ENCODE data around the gene NTRK3.

Gene NTRK3

GRCh38 chr15:88120026-88120425, 136.5 kb downstream of the NTRK3 start:
- DNase-seq (ENCODE audit: low read depth): no peak

- no peak for DNase-seq (ENCODE audit: low read depth)
These were observed 137.8 kb downstream of the NTRK3 start for GRCh38 chr15:88118741-88119140.

GRCh38 chr15:88118035-88118434, 138.5 kb downstream of the NTRK3 start:
- DNase-seq (ENCODE audit: low read depth): no peak

GRCh38 chr15:88115486-88116152, 140.9 kb downstream of the NTRK3 start:
- DNase-seq (ENCODE audit: low read depth): no peak

- DNase-seq (ENCODE audit: low read depth): no peak
These were observed 142.8 kb downstream of the NTRK3 start for GRCh38 chr15:88113613-88114308.

- no peak for DNase-seq (ENCODE audit: low read depth)
These were observed 147.5 kb downstream of the NTRK3 start for GRCh38 chr15:88108991-88109390.

- DNase-seq (ENCODE audit: low read depth): no peak
These were observed 148.1 kb downstream of the NTRK3 start for GRCh38 chr15:88108477-88108876.

- no peak for DNase-seq (ENCODE audit: low read depth)
These were observed 150.5 kb downstream of the NTRK3 start for GRCh38 chr15:88106074-88106473.

GRCh38 chr15:88104357-88104756, 152.2 kb downstream of the NTRK3 start:
- no peak for DNase-seq (ENCODE audit: low read depth)

GRCh38 chr15:88100181-88100580, 156.4 kb downstream of the NTRK3 start:
- no peak for DNase-seq (ENCODE audit: low read depth)

GRCh38 chr15:88098361-88098760, 158.2 kb downstream of the NTRK3 start:
- no peak for DNase-seq (ENCODE audit: low read depth)

- DNase-seq (ENCODE audit: low read depth): no peak
These were observed 165.0 kb downstream of the NTRK3 start for GRCh38 chr15:88091444-88092016.

- no peak for DNase-seq (ENCODE audit: low read depth)
These were observed 166.0 kb downstream of the NTRK3 start for GRCh38 chr15:88090481-88091011.

- no peak for DNase-seq (ENCODE audit: low read depth)
These were observed 166.8 kb downstream of the NTRK3 start for GRCh38 chr15:88089731-88090130.

- DNase-seq (ENCODE audit: low read depth): no peak
These were observed 167.4 kb downstream of the NTRK3 start for GRCh38 chr15:88089024-88089620.

GRCh38 chr15:88083811-88084760, 172.5 kb downstream of the NTRK3 start:
- no peak for DNase-seq (ENCODE audit: low read depth)

- no peak for DNase-seq (ENCODE audit: low read depth)
These were observed 175.9 kb downstream of the NTRK3 start for GRCh38 chr15:88080616-88081015.

GRCh38 chr15:88077296-88078020, 179.1 kb downstream of the NTRK3 start:
- DNase-seq (ENCODE audit: low read depth): no peak

- no peak for DNase-seq (ENCODE audit: low read depth)
These were observed 180.2 kb downstream of the NTRK3 start for GRCh38 chr15:88076328-88076727.

GRCh38 chr15:88075102-88075501, 181.4 kb downstream of the NTRK3 start:
- DNase-seq (ENCODE audit: low read depth): no peak

- no peak for DNase-seq (ENCODE audit: low read depth)
These were observed 182.2 kb downstream of the NTRK3 start for GRCh38 chr15:88074386-88074785.
